Measurements from ENCODE around the gene ABCC5. TPM values are rescaled to one million over a fixed set of nuclear protein-coding genes. Genes with fewer than 3 reads are reported as not detected.

Gene ABCC5
- total and polyA plus RNA-seq, 2 of the 8 experiments (the other 6 are each of a cell fraction or from before 2014, with no cell fraction given) = 25.3 to 40.8 TPM

GRCh38 chr3:183927059-183927458, 90.6 kb downstream of the ABCC5 start:
- no peak overlapping the region for H3K18ac ChIP-seq (ENCODE audit: extremely low read depth, low read length)
- WGBS, 2 experiments (ENCODE audit: extremely low coverage in 1 of 2, insufficient coverage in 1 of 2, insufficient read length in 1 of 2, insufficient replicate concordance in 2 of 2, low coverage in 1 of 2, low lambda C conversion rate in 2 of 2, missing lambda C conversion rate in 1 of 2) = 84% methylated on average over 3 of the region's 3 CpGs; no CpG with 5 or more reads in 1 of the 2 experiments
- no peak overlapping the region for H3K9ac ChIP-seq (replicated peaks in 1 of 4; ENCODE audit: extremely low read depth in 1 of 4, low read depth in 3 of 4, low read length in 3 of 4)
- no peaks in the 10 kb centered on the region for H3K79me2 ChIP-seq (ENCODE audit: control insufficient read depth in 1 of 2, insufficient read depth in 2 of 2, low read length in 2 of 2)
- H3K4me1 ChIP-seq (replicated peaks in 1 of 4; ENCODE audit: control insufficient read depth in 3 of 4, insufficient read depth in 4 of 4, low read length in 3 of 4) = no peaks in the 10 kb centered on the region
- FAIRE-seq (no peak), DNase-seq (ENCODE audit: low read depth in 1 of 2, low spot score in 2 of 2) (no peak)
- peaks cover 0 to 29% (median 14%) of the 10 kb centered on the region in 4 experiments; a peak in 7 of 8 replicates for H3K36me3 ChIP-seq (ENCODE audit: control insufficient read depth in 2 of 4, insufficient read depth in 4 of 4, low read length in 3 of 4)
- H3K79me1 ChIP-seq (ENCODE audit: low read depth, low read length) = no peaks in the 10 kb centered on the region
- H4K8ac ChIP-seq (ENCODE audit: extremely low read depth, insufficient read depth, low read length) = no peak overlapping the region
- H3K23me2 ChIP-seq (ENCODE audit: low read depth, low read length) = no peaks in the 10 kb centered on the region
- H2BK15ac ChIP-seq (ENCODE audit: low read length) = no peak overlapping the region
- no peak overlapping the region for H3K4me3 ChIP-seq (ENCODE audit: extremely low read depth in 1 of 4, insufficient read depth in 2 of 4, low read depth in 3 of 4, low read length in 4 of 4)
- no peak overlapping the region for H3K23ac ChIP-seq (ENCODE audit: insufficient read length)
- H3K14ac ChIP-seq (ENCODE audit: insufficient read length) = no peak overlapping the region
- no peak overlapping the region for H3K4me2 ChIP-seq (ENCODE audit: insufficient read depth in 1 of 2, low read depth in 2 of 2, low read length in 2 of 2)
- no peak overlapping the region for H2AFZ ChIP-seq (ENCODE audit: low read length)
- H3K27me3 ChIP-seq (replicated peaks in 1 of 4; ENCODE audit: control insufficient read depth in 3 of 4, extremely low read depth in 1 of 4, insufficient read depth in 3 of 4, low read length in 3 of 4) = no peaks in the 10 kb centered on the region
- H4K20me1 ChIP-seq (replicated peaks in 1 of 2; ENCODE audit: control insufficient read depth in 1 of 2, insufficient read depth in 2 of 2, low read length in 2 of 2) = no peaks in the 10 kb centered on the region
- no peak overlapping the region for H4K91ac ChIP-seq (replicated peaks; ENCODE audit: insufficient read length, low read length)
- H3K9me3 ChIP-seq (ENCODE audit: insufficient read depth in 2 of 2, low read depth in 1 of 2, low read length in 1 of 2) = no peaks in the 10 kb centered on the region
- no peak overlapping the region for H2AK5ac ChIP-seq (ENCODE audit: low read depth, low read length)
- H2BK5ac ChIP-seq (ENCODE audit: low read depth, low read length) = no peak overlapping the region
- TF ChIP-seq YY1 (IDR thresholded peaks at IDR 0.05; ENCODE audit: low read depth, low read length) (no peak), SIX5 (IDR thresholded peaks at IDR 0.05; ENCODE audit: low read depth, low read length) (no peak), MAX (IDR thresholded peaks at IDR 0.05) (no peak), POU5F1 (IDR thresholded peaks at IDR 0.05; ENCODE audit: low read depth, low read length) (no peak), HDAC2 (IDR thresholded peaks at IDR 0.05; ENCODE audit: borderline replicate concordance in 1 of 2, low read depth in 2 of 2, low read length in 2 of 2) (no peak), TAF1 (IDR thresholded peaks at IDR 0.05; ENCODE audit: low read depth, low read length) (no peak), TCF12 (IDR thresholded peaks at IDR 0.05; ENCODE audit: low read depth, low read length) (no peak), EGR1 (IDR thresholded peaks at IDR 0.05; ENCODE audit: borderline replicate concordance, low read depth, low read length) (no peak), JUND (IDR thresholded peaks at IDR 0.05; ENCODE audit: low read length) (no peak), SRF (IDR thresholded peaks at IDR 0.05; ENCODE audit: low read depth, low read length) (no peak), POLR2AphosphoS5 (IDR thresholded peaks at IDR 0.05; ENCODE audit: low read depth, low read length) (no peak), MAFK (IDR thresholded peaks at IDR 0.05; ENCODE audit: low read depth, low read length) (no peak)
- TF ChIP-seq, protein P1, sequence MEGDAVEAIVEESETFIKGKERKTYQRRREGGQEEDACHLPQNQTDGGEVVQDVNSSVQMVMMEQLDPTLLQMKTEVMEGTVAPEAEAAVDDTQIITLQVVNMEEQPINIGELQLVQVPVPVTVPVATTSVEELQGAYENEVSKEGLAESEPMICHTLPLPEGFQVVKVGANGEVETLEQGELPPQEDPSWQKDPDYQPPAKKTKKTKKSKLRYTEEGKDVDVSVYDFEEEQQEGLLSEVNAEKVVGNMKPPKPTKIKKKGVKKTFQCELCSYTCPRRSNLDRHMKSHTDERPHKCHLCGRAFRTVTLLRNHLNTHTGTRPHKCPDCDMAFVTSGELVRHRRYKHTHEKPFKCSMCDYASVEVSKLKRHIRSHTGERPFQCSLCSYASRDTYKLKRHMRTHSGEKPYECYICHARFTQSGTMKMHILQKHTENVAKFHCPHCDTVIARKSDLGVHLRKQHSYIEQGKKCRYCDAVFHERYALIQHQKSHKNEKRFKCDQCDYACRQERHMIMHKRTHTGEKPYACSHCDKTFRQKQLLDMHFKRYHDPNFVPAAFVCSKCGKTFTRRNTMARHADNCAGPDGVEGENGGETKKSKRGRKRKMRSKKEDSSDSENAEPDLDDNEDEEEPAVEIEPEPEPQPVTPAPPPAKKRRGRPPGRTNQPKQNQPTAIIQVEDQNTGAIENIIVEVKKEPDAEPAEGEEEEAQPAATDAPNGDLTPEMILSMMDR (IDR thresholded peaks at IDR 0.05; ENCODE audit: control extremely low read depth in 1 of 3, insufficient read depth in 1 of 3, low read depth in 1 of 3, low read length in 3 of 3) = no peak
- no peak overlapping the region for H2BK20ac ChIP-seq (ENCODE audit: low read length)
- ChIA-PET POLR2A (ENCODE audit: partially characterized antibody) (interaction anchor here (1.3 kb wide), 1 partner anchor 12 kb away, joined by 3 read pairs; no protein-coding TSS in a partner anchor), CTCF (ENCODE audit: partially characterized antibody) (interaction anchor here (0.7 to 1.1 kb wide), 2 partner anchors 22 to 299 kb away, joined by 3 read pairs; no protein-coding TSS in a partner anchor)
- no peak overlapping the region for H2BK12ac ChIP-seq (ENCODE audit: low read depth, low read length)
- no peak overlapping the region for H3K56ac ChIP-seq (replicated peaks; ENCODE audit: insufficient read length, low read depth, low read length)
- no peak overlapping the region for H2BK120ac ChIP-seq (replicated peaks; ENCODE audit: low read depth, low read length)
- no peak overlapping the region for H4K5ac ChIP-seq (ENCODE audit: insufficient read length, low read depth, low read length)
- no peak overlapping the region for H3K4ac ChIP-seq (replicated peaks; ENCODE audit: insufficient read length, low read depth, low read length)
- no peak overlapping the region for H3K27ac ChIP-seq (ENCODE audit: low read depth, low read length)

All from H1 (cell line).